NCI-H1105 treated with DMSO at 0.1 percent for 48 hours (cell line): ENCODE measurements around the gene GTF3C4.
"Not testable (repeated sequence)": the region's sequence is repeated elsewhere in the genome, so short reads cannot be mapped to it uniquely, and the experiment has no call there.

Experiments used
- DNase-seq: peaks from one replicate; lab custom pipeline; 2025; lab: John Stamatoyannopoulos, UW

Gene GTF3C4

GRCh38 chr9:132699956-132700355, 29.7 kb downstream of the GTF3C4 start:
- DNase-seq: no peak

- DNase-seq: no peak
These were observed 32.0 kb downstream of the GTF3C4 start for GRCh38 chr9:132702254-132702653.

GRCh38 chr9:132703336-132703735, 33.1 kb downstream of the GTF3C4 start:
- no peak for DNase-seq

GRCh38 chr9:132708239-132708638, 38.0 kb downstream of the GTF3C4 start:
- DNase-seq: no peak

- DNase-seq: no peak
These were observed 38.6 kb downstream of the GTF3C4 start for GRCh38 chr9:132708769-132709430.

GRCh38 chr9:132710333-132710732, 40.1 kb downstream of the GTF3C4 start:
- DNase-seq: no peak

GRCh38 chr9:132711152-132711551, 40.9 kb downstream of the GTF3C4 start:
- not testable (repeated sequence) for DNase-seq

GRCh38 chr9:132711846-132712245, 41.6 kb downstream of the GTF3C4 start:
- DNase-seq: no peak

GRCh38 chr9:132712753-132713152, 42.5 kb downstream of the GTF3C4 start:
- DNase-seq: no peak

GRCh38 chr9:132716007-132716406, 45.7 kb downstream of the GTF3C4 start:
- DNase-seq: no peak

GRCh38 chr9:132717326-132717945, 47.2 kb downstream of the GTF3C4 start:
- no peak for DNase-seq

GRCh38 chr9:132718381-132718928, 48.2 kb downstream of the GTF3C4 start:
- DNase-seq: not testable (repeated sequence)

GRCh38 chr9:132721661-132722060, 51.4 kb downstream of the GTF3C4 start:
- no peak for DNase-seq

GRCh38 chr9:132722564-132723065, 52.4 kb downstream of the GTF3C4 start:
- DNase-seq: no peak

GRCh38 chr9:132723809-132724208, 53.5 kb downstream of the GTF3C4 start:
- DNase-seq: no peak

- no peak for DNase-seq
These were observed 55.0 kb downstream of the GTF3C4 start for GRCh38 chr9:132725306-132725705.

GRCh38 chr9:132726576-132727130, 56.4 kb downstream of the GTF3C4 start:
- no peak for DNase-seq

GRCh38 chr9:132728071-132728470, 57.8 kb downstream of the GTF3C4 start:
- no peak for DNase-seq

GRCh38 chr9:132728497-132728896, 58.2 kb downstream of the GTF3C4 start:
- DNase-seq: no peak

- no peak for DNase-seq
These were observed 59.1 kb downstream of the GTF3C4 start for GRCh38 chr9:132729235-132729890.

- no peak for DNase-seq
These were observed 60.1 kb downstream of the GTF3C4 start for GRCh38 chr9:132730054-132731033.
